GM10266 (cell line): ENCODE results near the gene RAB44.
A peak's percentile ranks its signal among the peaks of the same experiment; 100 is the strongest.

ENCODE experiments used
- DNase-seq: peaks from one replicate; pipeline ENCODE4 v3.0.0; 2012; ENCODE audit errors: extremely low spot score
- TF ChIP-seq, protein P1 (sequence below): IDR thresholded peaks from 2 replicates; pipeline ENCODE4 v1.5.1; 2012; ENCODE audit warnings: mild to moderate bottlenecking, low read depth; ENCODE audit not compliant: control insufficient read depth, insufficient read depth; ENCODE audit errors: missing control alignments

The RAB44 gene

DNA sequence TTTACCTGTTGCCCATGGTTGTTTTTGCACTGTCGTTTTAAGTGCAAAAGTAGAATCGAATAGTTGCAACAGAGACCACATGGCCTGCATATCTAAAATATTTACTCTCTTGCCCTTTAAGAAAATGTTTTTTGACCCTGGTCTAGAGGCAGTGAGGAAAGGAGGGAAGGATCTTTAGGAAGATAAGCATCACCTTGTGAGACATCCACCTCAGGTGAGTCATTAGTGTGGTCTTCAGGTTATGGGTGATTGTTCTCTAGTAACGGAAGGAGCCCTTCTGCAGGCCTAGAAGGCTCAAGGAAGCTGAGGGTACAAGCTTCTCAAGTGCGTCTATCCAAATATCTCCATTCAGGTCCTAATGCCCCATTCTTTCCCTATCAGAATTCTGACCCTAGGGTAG is 6.6 kb upstream of the RAB44 start:
- TF ChIP-seq, protein P1, sequence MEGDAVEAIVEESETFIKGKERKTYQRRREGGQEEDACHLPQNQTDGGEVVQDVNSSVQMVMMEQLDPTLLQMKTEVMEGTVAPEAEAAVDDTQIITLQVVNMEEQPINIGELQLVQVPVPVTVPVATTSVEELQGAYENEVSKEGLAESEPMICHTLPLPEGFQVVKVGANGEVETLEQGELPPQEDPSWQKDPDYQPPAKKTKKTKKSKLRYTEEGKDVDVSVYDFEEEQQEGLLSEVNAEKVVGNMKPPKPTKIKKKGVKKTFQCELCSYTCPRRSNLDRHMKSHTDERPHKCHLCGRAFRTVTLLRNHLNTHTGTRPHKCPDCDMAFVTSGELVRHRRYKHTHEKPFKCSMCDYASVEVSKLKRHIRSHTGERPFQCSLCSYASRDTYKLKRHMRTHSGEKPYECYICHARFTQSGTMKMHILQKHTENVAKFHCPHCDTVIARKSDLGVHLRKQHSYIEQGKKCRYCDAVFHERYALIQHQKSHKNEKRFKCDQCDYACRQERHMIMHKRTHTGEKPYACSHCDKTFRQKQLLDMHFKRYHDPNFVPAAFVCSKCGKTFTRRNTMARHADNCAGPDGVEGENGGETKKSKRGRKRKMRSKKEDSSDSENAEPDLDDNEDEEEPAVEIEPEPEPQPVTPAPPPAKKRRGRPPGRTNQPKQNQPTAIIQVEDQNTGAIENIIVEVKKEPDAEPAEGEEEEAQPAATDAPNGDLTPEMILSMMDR = no peak
- DNase-seq = no peak

DNA sequence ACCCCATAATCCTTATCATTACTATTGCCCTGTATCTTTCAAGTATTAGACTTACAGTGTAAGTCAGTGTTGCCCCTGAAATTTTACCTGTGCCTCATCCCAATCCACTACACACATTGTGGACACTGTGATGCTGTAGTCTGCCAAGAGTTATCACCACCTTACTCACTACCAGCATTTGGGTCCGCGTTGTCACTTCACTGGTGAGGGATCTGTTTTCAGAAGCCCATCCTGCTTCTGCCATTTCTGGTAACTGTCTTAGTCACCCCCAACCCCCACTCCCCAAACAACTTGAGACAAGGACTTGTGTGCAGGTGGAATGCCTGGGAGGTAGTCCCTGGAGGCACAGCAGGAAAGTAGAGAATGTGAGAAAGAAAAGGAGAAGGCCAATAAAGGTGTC is 6.0 kb upstream of the RAB44 start:
- no peak for DNase-seq
- TF ChIP-seq, protein P1 = no peak

DNA sequence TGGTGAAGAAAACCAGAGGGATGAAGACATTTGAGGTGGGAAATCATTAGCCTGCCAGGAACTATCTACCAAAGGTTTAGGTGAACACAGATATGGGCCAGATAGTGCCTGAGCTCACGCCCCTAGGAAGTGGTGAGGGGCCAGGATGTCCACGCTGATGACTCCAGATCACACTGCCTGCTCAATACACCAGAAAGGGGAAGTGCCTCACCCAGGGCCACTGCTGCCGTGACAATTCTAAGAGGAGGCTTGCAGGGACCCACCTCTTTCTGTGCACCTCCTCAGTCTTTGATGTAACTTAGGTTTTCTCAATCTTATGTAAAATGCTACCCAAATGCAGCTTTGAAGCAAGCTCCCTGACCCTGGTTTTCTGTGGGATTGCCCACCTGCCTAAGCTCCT is 5.4 kb upstream of the RAB44 start:
- TF ChIP-seq, protein P1 = no peak
- peak; percentile 70 for DNase-seq

DNA sequence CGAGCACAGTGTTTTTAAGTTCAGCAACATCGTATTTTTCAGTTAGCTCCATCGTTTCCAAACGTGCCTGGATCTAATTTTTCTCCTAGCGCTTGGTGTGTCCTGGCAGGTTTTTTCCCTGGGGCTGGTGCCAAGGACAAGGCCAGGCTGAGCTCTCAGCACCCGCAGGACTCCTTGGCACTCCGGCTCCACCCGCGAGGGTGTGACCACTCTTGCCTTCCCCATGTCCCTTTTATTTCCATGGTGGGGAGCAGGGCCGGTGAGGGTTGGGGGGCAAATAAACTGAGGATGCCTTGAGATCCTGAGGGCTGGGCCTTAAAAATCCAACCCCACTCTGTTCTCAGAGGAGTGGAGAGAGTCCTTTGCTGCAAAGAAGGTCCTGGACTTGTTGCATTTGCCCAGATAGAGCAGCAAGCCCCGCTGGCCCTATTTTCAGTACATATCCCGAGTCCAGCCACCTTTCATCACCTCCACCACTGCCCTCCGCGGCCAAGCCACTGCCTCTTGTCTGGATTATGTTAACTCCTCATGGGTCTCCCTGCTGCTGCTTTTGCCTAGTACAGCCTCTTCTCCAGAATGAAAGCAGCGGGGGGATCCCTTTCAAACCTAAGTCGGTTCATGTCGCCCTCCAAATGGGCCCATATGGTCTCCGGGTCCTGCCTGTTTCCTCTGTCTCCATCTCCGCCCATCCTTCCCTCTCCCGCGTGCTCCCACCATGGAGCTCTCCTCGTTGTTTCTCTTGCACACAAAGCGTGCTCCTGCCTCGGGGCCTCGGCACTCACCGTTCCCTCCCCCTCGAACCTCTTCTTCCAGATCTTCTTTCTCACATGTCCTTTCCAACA is 4.5 kb upstream of the RAB44 start:
- TF ChIP-seq, protein P1 = no peak

DNA sequence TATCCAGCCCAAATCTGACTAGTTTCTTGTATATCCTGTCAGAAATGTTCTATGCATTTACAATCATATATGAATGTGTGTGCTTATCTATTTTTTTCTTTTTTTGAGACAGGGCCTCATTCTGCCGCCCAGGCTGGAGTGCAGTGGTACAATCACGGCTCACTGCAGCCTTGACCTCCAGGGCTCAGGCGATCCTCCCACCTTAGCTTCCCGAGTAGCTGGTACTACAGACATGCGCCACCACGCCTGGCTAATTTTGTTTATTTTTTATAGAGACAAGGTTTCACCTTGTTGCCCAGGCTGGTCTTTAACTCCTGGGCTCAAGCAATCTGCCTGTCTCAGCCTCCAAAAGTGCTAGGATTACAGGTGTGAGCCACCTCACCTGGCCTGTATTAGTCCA is 3.0 kb upstream of the RAB44 start:
- TF ChIP-seq, protein P1 = no peak
- no peak for DNase-seq

More for the DNA sequence above, 4.5 kb upstream of the RAB44 start:
- DNase-seq = no peak

DNA sequence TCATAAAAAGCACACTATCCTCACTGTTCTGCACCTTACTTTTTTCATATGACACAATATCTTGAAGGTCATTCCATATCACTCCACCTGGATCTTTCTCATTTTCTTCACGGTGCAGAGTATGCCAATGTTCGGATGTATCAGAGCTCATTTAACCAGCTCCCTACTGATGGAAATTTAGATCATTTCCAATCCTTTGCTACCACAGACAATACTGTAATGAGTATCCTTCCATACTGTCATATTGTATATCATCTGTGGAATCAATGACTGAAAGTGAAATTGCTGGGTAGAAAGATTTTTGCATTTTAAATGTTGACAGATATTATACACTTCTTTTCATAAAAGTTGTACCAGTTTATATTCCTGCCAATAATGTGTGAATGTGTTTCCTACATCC is 2.2 kb upstream of the RAB44 start:
- TF ChIP-seq, protein P1 = no peak
- no peak for DNase-seq

DNA sequence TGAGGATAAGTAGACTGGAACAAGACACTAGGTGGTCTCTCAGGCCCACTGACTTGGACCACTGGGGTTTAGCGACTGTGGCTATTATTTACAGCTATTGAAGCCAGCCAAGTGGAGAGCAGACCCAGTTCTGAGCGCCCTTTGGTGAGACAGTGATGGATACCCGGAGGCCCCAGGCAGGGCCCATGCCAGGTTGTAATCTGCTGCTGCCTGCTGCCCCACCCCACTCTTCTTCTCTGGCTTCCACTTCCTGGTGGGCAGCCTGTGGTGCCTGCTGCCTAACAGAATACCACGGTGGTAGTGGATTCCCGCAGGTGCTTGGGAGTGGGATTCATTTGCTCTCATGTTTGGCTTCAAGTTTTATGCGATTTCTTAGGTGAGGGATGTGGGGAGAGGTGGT is 570 bp downstream of the RAB44 start:
- DNase-seq = no peak
- TF ChIP-seq, protein P1 = no peak
